Activated CD4-positive, CD25-positive, alpha-beta regulatory T cell treated with anti-CD3 and anti-CD28 coated beads, Interleukin-2, amount 50 U/mL, for 24 hours (primary cell): Measurements from ENCODE around the gene PIM3.
"Not testable (repeated sequence)": the region's sequence is repeated elsewhere in the genome, so short reads cannot be mapped to it uniquely, and the experiment has no call there.

ENCODE experiments used
- ATAC-seq, 2 donors: fragments of 150-1000 bp; cut with Tn5 transposase; one replicate each; pipeline ENCODE4 v1.10.0; 2021; ENCODE audit warnings: mild to moderate bottlenecking in 1 of 2, moderate library complexity in 1 of 2

The PIM3 gene

GRCh38 chr22:49968831-49969661, 8.5 kb downstream of the PIM3 start:
- no peak for ATAC-seq

GRCh38 chr22:49969751-49970527, 9.4 kb downstream of the PIM3 start:
- peak in 1 of 2 donors; percentile 1 for ATAC-seq

DNA sequence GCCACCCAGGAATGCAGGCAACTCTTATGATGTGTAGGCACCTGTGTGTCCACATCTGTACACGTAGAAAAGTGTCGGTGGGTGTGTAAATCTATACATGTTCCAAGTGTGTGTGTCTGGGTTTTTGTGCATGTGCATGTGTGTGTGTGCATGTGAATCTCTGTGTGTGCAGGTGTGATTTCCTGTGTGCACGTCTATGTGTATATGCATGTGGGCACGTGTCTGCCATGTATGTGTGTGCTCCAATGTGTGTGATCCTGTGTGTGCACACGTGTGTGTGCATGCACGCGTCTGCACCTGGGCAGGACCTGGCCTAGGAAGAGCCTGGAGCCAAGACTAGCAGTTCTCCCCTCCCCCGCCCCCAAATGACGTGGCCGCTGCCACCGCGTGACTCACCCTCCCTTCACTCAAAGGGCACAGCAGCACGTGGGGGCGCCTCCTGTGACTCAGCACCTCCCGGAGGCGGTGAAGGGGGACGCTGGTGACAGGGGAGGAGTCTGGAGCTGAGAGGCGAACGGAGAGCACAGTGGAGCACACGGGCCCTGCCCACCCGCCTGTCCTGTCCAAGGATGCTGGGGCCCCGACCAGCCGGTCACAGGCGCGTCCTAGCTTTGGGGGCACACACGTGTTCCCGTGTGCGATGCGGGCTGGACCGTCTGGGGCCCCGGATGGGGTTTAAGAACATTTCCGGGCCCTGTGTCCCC, 10.1 kb downstream of the PIM3 start:
- peak; percentile 91 for ATAC-seq

- ATAC-seq: peak; percentile 48 to 58
Observed at GRCh38 chr22:49971232-49972162, 10.9 kb downstream of the PIM3 start.

- ATAC-seq: no peak
Observed at GRCh38 chr22:49972163-49973017, 11.8 kb downstream of the PIM3 start.

DNA sequence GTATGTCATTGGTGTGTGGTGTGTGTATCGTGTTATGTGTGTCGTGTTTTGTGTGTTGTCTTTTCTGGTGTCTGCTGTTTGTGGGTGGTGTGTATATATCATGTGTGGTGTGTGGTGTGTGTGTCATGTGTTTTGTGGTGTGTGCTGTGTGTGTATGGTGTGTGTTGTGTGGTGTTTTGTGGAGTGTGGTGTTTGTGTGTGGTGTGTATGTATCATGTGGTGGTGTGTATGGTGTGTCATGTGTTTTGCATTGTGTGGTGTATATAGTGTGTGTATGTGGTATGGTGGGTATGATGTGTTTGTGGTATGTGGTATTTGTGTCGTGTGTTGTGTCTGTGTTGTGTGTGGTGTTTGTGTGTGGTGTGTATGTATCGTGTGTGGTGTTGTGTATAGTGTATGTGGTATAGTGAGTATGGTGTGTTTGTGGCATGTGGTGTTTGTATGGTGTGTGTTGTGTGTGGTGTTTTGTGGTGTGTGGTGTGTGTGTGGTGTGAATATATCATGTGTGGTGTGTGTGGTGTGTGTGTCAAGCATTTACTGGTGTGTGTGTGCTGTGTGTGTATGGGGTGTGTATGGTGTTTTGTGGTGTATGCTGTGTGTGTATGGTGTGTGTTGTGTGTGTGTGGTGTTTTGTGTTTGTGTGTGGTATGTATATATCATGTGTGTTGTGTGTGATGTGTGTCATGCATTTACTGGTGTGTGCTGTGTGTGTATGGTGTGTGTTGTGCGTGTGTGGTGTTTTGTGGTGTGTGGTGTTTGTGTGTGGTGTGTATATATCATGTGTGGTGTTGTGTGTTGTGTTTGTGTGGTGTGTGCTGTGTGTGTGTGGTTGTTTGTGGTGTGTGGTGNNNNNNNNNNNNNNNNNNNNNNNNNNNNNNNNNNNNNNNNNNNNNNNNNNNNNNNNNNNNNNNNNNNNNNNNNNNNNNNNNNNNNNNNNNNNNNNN, 12.7 kb downstream of the PIM3 start:
- ATAC-seq: no peak

DNA sequence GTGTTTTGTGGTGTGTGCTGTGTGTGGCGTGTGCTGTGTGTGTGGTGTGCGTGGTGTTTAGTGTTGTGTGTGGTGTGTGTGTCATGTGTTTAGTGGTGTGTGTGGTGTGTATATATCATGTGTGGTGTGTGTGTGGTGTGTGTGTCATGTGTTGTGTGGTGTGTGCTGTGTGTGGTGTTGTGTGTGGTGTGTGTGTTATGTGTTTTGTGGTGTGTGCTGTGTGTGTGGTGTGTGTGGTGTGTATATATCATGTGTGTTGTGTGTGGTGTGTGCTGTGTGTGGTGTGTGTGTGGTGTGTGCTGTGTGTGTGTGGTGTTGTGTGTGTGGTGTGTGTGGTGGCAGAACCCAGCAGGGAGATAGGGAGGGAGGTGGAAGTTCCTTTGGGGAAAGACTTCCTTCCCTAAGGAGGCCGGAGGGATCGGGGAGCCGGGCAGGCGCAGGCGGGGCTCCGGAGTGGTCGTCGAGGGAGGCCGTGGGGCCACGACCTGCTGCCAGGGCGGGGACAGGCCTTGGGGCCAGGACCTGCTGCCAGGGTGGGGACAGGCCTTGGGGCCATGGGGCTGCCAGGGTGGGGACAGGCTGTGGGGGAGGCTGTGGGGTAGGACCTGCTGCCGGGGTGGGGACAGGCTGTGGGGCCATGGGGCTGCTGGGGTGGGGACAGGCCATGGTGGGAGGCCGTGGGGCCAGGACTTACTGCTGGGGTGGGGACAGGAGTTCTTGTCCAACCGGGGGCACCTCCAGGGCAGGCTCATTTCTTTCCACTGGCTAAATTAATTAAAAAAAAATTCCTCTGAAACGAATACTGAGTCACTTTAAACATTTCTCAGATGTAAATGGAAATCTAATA, 15.2 kb downstream of the PIM3 start:
- peak; percentile 30 to 45 for ATAC-seq

GRCh38 chr22:49976439-49977175, 16.0 kb downstream of the PIM3 start:
- ATAC-seq: peak; percentile 68 to 73

- ATAC-seq: no peak
Observed at GRCh38 chr22:49977578-49977977, 17.0 kb downstream of the PIM3 start.

DNA sequence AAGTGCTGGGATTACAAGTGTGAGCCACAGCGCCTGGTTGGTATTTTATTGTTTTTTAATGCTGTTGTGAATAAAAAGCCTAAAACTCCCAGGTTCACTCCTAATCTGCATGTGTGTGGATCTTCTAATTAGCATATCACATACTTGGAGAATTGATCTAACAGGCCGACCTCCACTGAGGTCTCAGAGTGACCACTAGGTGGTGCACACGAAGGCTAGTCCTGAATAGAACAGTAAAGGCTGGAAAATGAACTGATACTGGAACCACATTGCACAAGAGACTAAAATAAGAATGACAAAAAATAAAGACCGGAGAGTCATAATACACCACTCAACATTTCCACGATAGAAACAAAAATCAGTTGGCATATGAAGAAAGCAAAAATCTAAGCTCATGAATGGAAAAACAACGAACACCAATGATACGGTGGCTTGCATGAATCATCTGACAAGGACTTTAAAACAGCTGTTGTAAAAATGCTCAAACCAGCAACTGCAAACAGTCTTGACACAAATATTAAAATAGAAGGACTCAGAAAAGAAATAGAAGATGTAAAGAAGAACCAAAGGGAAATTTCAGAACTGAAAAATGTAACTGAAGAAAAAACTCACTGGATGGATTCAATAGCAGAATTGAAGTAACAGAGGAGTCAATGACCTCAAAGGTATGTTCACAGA, 19.2 kb downstream of the PIM3 start:
- peak; percentile 30 to 40 for ATAC-seq

GRCh38 chr22:49981799-49982198, 21.2 kb downstream of the PIM3 start:
- ATAC-seq: not testable (repeated sequence)

GRCh38 chr22:49983148-49984042, 22.8 kb downstream of the PIM3 start:
- ATAC-seq: peak in 1 of 2 donors; percentile 18

DNA sequence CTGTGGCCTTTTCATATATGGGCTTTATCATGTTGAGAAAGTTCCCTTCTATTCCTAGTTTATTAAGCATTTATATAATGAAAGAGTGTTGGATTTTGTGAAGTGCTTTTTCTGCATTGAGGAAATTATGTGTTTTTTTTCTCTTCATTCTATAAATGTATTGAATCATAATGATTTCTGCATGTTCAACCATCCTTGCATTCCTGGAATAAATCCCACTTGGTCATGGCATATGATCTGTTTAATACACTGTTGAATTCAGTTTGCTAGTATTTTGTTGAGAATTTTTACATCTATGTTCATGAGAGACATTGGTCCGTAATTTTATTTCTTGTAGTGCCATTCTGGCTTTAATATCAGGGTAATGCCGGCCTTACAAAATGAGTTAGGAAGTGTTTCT, 25.8 kb downstream of the PIM3 start:
- ATAC-seq: no peak

DNA sequence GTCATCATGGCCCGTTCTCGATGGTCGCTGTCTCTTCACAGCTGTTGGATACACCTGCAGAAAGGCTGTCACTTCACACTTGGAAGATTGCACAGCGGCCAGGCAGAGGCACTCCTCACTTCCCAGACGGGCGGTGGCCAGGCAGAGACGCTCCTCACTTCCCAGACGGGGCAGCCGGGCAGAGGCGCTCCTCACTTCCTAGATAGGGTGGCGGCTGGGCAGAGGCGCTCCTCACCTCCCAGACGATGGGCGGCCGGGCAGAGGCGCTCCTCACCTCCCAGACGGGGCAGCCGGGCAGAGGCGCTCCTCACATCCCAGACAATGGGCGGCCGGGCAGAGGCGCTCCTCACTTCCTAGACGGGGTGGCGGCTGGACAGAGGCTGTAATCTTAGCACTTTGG, 29.3 kb downstream of the PIM3 start:
- ATAC-seq: not testable (repeated sequence)

- no peak for ATAC-seq
Observed at GRCh38 chr22:49991167-49991566, 30.6 kb downstream of the PIM3 start.

DNA sequence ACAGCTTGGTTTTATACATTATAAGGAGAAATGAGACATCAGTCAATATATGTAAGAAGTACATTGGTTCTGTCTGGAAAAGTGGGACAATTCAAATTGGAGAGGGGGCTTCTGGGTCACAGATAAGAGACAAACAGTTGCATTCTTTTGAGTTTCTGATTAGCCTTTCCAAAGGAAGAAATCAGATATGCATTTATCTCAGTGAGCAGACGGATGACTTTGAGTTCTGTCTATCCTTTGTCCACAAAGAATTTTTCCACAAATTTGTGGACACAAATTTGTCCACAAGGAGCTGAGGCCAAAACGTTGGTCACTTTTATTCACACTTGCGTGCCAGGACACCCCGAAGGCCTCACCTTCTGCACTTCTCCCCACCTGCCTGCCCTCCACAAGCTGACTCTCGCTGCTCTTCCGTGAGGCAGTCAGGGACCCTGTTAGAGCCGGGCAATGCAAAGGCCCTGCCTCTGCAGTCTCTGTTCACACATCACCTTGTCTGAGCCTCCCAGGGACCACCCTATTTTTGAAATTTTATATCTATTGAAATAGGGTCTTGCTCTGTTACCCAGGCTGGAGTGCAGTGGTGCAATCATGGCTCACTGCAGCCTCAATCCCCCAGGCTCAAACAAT, 31.4 kb downstream of the PIM3 start:
- no peak for ATAC-seq
